Measurements from ENCODE around the gene PCDHGA1. TPM values are rescaled to one million over a fixed set of nuclear protein-coding genes. Genes with fewer than 3 reads are reported as not detected.

Gene PCDHGA1
- total and polyA plus RNA-seq, 10 donors = 0.04 to 0.52 (median 0.25) TPM; not detected in 1

DNA sequence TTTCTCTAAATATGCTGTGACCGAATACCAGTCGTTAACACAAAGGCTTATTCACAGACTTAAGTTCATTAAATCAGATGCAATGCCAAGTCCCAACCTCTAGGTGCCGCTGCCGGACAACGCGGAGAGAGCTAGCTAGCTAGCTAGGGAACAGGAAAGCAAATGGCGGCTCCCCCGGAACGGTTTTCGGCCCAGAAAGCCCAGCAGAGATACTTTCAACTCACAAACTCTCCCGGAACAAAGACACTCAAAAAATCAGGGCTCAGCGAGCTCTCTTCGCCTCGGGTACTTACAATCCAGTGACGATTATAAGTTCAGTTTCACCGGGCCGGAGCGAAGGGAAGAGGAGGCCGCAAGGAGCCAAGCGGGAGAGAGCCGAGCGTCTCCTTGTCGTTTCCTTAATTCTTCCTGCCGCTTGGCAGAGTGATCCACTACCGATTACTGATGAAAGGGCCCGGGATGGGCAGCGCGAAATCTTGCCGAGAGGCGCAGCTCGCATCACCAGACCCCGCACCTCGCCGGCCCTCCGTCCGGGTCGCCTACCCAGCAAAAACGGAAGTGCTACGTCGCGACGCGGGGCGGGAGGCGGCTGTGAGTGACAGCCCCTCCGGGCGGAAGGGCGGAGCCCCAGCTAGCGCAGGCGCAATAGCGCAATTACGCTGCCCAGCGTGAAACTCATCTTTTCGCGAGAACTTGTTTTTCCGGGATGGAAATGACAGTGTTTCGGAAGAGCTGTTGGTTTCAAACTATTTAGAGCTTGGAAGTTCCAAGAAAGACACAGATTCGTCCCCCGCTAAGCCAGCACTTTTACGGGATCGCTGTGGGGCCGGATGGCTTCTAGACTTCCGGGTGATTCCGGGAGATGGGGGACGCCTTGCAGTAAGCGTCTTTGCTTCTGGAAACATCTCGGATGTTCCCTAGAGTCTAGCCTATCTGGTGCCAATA, 9.8 kb upstream of the PCDHGA1 start, which contains the start of gene TAF7:
Gene TAF7 (minus strand): TSS at position 560 of the 945 bp plus-strand sequence. CDS start 740 bp downstream, outside the sequence.
- H3K36me3 ChIP-seq = peaks cover 9 to 45% (median 38%) of the 10 kb centered on the region in 6 donors
- H3K27ac ChIP-seq = peak within 1 kb of the TSS; percentile 91 to 98 (median 96)
- TF ChIP-seq, protein P1, sequence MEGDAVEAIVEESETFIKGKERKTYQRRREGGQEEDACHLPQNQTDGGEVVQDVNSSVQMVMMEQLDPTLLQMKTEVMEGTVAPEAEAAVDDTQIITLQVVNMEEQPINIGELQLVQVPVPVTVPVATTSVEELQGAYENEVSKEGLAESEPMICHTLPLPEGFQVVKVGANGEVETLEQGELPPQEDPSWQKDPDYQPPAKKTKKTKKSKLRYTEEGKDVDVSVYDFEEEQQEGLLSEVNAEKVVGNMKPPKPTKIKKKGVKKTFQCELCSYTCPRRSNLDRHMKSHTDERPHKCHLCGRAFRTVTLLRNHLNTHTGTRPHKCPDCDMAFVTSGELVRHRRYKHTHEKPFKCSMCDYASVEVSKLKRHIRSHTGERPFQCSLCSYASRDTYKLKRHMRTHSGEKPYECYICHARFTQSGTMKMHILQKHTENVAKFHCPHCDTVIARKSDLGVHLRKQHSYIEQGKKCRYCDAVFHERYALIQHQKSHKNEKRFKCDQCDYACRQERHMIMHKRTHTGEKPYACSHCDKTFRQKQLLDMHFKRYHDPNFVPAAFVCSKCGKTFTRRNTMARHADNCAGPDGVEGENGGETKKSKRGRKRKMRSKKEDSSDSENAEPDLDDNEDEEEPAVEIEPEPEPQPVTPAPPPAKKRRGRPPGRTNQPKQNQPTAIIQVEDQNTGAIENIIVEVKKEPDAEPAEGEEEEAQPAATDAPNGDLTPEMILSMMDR (IDR thresholded peaks at IDR 0.05 in 8 of 11, conservative IDR thresholded peaks at IDR 0.05 in 3 of 11) = peak; percentile 58 to 88 (median 79)
- peak; percentile 98 to 99 (median 99) for TF ChIP-seq POLR2AphosphoS5 (IDR thresholded peaks at IDR 0.05)
- peak; percentile 71 to 80 (median 73) for TF ChIP-seq POLR2A (IDR thresholded peaks at IDR 0.05)
- peak; percentile 97 for DNase-seq
- H3K9me3 ChIP-seq = peaks cover 37 to 94% (median 92%) of the 10 kb centered on the region in 8 donors
- H3K4me3 ChIP-seq = peak within 1 kb of the TSS; percentile 49 to 82 (median 66)
- 1 to 3% (median 2%) methylated on average over 46 to 67 of the region's 67 CpGs for WGBS, 5 donors
- intact Hi-C loops (cut with DNase I; ENCODE audit: low total_unique reads) = no loop called here
- peaks cover 4 to 22% (median 11%) of the 10 kb centered on the region in 6 donors for H3K4me1 ChIP-seq
- no peaks in the 10 kb centered on the region for H3K27me3 ChIP-seq (replicated peaks in 1 of 7)

DNA sequence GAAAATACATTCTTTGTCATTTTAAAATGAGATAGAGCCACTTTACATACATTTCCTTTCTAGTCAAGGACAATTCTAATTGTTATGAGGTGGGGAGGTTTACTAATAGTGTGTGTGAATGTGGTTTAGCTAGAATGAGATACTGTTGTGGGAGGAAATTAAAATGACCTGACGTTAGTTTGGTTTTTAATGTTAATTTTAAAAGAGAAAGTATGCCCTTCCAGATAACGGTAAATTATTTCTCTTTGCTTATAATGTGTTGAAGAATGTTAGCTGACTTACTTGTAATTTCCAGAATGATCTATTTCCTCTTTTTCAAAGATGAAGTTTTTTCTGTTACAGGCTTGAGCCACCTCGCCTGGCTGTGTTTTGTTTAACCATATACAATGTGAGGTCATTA, 8.1 kb upstream of the PCDHGA1 start:
- DNase-seq = no peak
- Histone ChIP-seq H3K9me3 (peaks cover 30 to 94% (median 85%) of the 10 kb centered on the region in 8 donors), H3K4me1 (peaks cover 4 to 22% (median 11%) of the 10 kb centered on the region in 6 donors), H3K36me3 (peaks cover 9 to 28% (median 26%) of the 10 kb centered on the region in 6 donors), H3K27me3 (replicated peaks in 1 of 7) (peaks cover 0 to 13% (median 0%) of the 10 kb centered on the region in 7 donors), H3K27ac (no peak overlapping the region), H3K4me3 (no peak overlapping the region)
- 71 to 82% (median 75%) methylated on average over 3 of the region's 3 CpGs for WGBS, 5 donors
- TF ChIP-seq, protein P1 (IDR thresholded peaks at IDR 0.05 in 8 of 11, conservative IDR thresholded peaks at IDR 0.05 in 3 of 11) = no peak
- TF ChIP-seq POLR2AphosphoS5 (IDR thresholded peaks at IDR 0.05) = no peak
- no peak for TF ChIP-seq POLR2A (IDR thresholded peaks at IDR 0.05)
- intact Hi-C loops (cut with DNase I; ENCODE audit: low total_unique reads) = no loop called here

DNA sequence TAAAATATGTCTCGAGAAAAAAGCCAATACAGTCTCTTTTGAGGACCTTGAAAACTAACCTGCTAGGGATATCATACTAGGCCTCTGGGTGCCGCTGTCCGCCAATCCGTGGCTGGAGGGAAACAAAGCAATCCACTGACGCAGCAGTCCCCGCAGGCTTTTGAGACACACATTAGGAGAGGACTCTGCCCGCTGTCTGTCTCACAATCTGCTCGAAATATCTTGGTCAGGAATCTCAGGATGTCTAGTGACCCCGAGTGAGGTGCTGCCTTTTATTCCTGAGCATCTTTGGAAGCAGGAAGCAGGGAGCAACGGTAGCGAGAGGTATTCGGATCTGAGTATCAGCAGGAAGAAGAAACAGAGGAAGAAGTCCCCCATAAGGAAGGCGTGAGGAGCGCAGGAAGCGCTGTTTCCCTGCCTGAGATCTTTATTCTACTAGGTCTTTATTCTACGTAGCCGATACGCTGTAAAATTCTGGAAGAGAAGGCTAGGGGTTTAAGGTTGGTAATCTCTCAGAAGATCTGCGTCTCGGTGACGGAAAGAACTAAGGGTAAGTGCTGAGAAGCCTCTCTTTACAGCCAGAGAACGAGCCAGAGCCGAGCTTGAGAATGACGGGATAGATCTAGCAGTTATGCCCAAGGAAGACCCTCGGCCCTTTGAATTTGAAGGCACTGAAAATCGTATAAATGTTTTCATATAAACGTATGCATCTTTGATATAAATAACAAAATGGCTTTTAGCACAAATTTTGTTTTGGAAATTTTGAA, 4.0 kb upstream of the PCDHGA1 start:
- Histone ChIP-seq H3K9me3 (peaks cover 4 to 100% (median 91%) of the 10 kb centered on the region in 8 donors), H3K27me3 (replicated peaks in 1 of 7) (peaks cover 0 to 48% (median 10%) of the 10 kb centered on the region in 7 donors), H3K36me3 (no peaks in the 10 kb centered on the region), H3K27ac (peak overlapping the region in 3 of 8 donors; percentile 45 to 59 (median 49)), H3K4me3 (peak overlapping the region in 4 of 8 donors; percentile 7 to 59 (median 26)), H3K4me1 (peaks cover 0 to 3% (median under 1%) of the 10 kb centered on the region in 6 donors)
- peak; percentile 84 for DNase-seq
- 11 to 16% (median 15%) methylated on average over 27 of the region's 27 CpGs for WGBS, 5 donors
- no peak for TF ChIP-seq POLR2A (IDR thresholded peaks at IDR 0.05)
- no peak for TF ChIP-seq POLR2AphosphoS5 (IDR thresholded peaks at IDR 0.05)
- TF ChIP-seq, protein P1 (IDR thresholded peaks at IDR 0.05 in 8 of 11, conservative IDR thresholded peaks at IDR 0.05 in 3 of 11) = peak in 7 of 11 experiments; percentile 11 to 51 (median 43)
- intact Hi-C loops (cut with DNase I; ENCODE audit: low total_unique reads) = no loop called here

Measured in spleen (tissue), 11 donors.